H1 (cell line): ENCODE data around the gene ZNF697. TPM values are rescaled to one million over a fixed set of nuclear protein-coding genes. Genes with fewer than 3 reads are reported as not detected.
A peak's percentile ranks its signal among the peaks of the same experiment; 100 is the strongest.

Experiments used
- CTCF ChIA-PET: fragments of 300-600 bp; sonication (Branson Sonifier 250); formaldehyde crosslinking; loops from one replicate; lab custom pipeline; 2021; ENCODE audit not compliant: partially characterized antibody; lab: Charles Lee
- POLR2A ChIA-PET: fragments of 300-600 bp; sonication (Branson Sonifier 250); formaldehyde crosslinking; loops from one replicate; lab custom pipeline; 2021; ENCODE audit warnings: inconsistent platforms; ENCODE audit not compliant: partially characterized antibody; lab: Charles Lee
- DNase-seq, 2 experiments: peaks; one replicate each; pipeline versions ENCODE4 v3.0.0 to v3.0.0-alpha.2; 2010 to 2022; ENCODE audit warnings: low spot score in 2 of 2, low read depth in 1 of 2, mixed read lengths in 1 of 2
- FAIRE-seq: peaks from 2 replicates; lab custom pipeline; 2011; peaks lifted over from hg19 to GRCh38; lab: Jason Lieb, UNC
- H2AFZ ChIP-seq: 2 replicates; pipeline ENCODE4 v1.8.1; 2012; ENCODE audit warnings: low read length, inconsistent platforms
- H2AK5ac ChIP-seq: 2 replicates; pipeline ENCODE4 v1.6.1; 2013; ENCODE audit warnings: low read depth, low read length
- H2BK120ac ChIP-seq: replicated peaks from 2 replicates; pipeline ENCODE3; 2013; ENCODE audit warnings: low read depth, low read length, inconsistent platforms
- H2BK12ac ChIP-seq: 2 replicates; pipeline ENCODE4 v1.6.1; 2013; ENCODE audit warnings: low read depth, low read length
- H2BK15ac ChIP-seq: 2 replicates; pipeline ENCODE4 v1.6.1; 2013; ENCODE audit warnings: low read length
- H2BK20ac ChIP-seq: 2 replicates; pipeline ENCODE4 v1.6.1; 2013; ENCODE audit warnings: low read length
- H2BK5ac ChIP-seq: 2 replicates; pipeline ENCODE4 v1.6.1; 2013; ENCODE audit warnings: low read depth, low read length
- H3K14ac ChIP-seq: 2 replicates; pipeline ENCODE4 v1.6.1; 2013; ENCODE audit warnings: inconsistent platforms; ENCODE audit not compliant: insufficient read length
- H3K18ac ChIP-seq: 2 replicates; pipeline ENCODE4 v1.6.1; 2013; ENCODE audit warnings: low read length; ENCODE audit errors: extremely low read depth
- H3K23ac ChIP-seq: 2 replicates; pipeline ENCODE4 v1.6.1; 2013; ENCODE audit warnings: inconsistent platforms; ENCODE audit not compliant: insufficient read length
- H3K23me2 ChIP-seq: 2 replicates; pipeline ENCODE4 v1.6.1; 2013; ENCODE audit warnings: low read depth, low read length
- H3K27ac ChIP-seq: 2 replicates; pipeline ENCODE4 v1.6.1; 2011; ENCODE audit warnings: low read depth, low read length, inconsistent platforms
- H3K27me3 ChIP-seq, 4 experiments: replicated peaks in 1 of 4; 1 replicate in 1 of 4; 2 replicates in 3 of 4; pipeline versions ENCODE4 v1.6.1 to v1.8.1; 2011 to 2013; ENCODE audit warnings: low read length in 3 of 4, mild to moderate bottlenecking in 3 of 4, inconsistent platforms in 2 of 4, mixed read lengths in 2 of 4, moderate library complexity in 1 of 4; ENCODE audit not compliant: control insufficient read depth in 3 of 4, insufficient read depth in 3 of 4; ENCODE audit errors: extremely low read depth in 1 of 4
- H3K36me3 ChIP-seq, 4 experiments: 2 replicates each; pipeline versions ENCODE4 v1.6.1 to v1.8.1; 2011 to 2013; ENCODE audit warnings: mild to moderate bottlenecking in 4 of 4, low read length in 3 of 4, moderate library complexity in 2 of 4, control low read depth in 1 of 4, inconsistent platforms in 1 of 4; ENCODE audit not compliant: insufficient read depth in 4 of 4, control insufficient read depth in 2 of 4
- H3K4ac ChIP-seq: replicated peaks from 2 replicates; pipeline ENCODE3; 2013; ENCODE audit warnings: low read length, low read depth, mixed read lengths, inconsistent platforms; ENCODE audit not compliant: insufficient read length
- H3K4me1 ChIP-seq, 4 experiments: replicated peaks in 1 of 4; 1 replicate in 1 of 4; 2 replicates in 3 of 4; pipeline versions ENCODE4 v1.6.1 to v1.8.1; 2011 to 2013; ENCODE audit warnings: low read length in 3 of 4, inconsistent platforms in 2 of 4, mixed read lengths in 1 of 4; ENCODE audit not compliant: insufficient read depth in 4 of 4, control insufficient read depth in 3 of 4
- H3K4me2 ChIP-seq, 2 experiments: 2 replicates each; pipeline versions ENCODE4 v1.6.1 to v1.8.1; 2011 to 2013; ENCODE audit warnings: low read depth in 2 of 2, low read length in 2 of 2, control low read depth in 1 of 2, inconsistent platforms in 1 of 2, mild to moderate bottlenecking in 1 of 2; ENCODE audit not compliant: insufficient read depth in 1 of 2
- H3K4me3 ChIP-seq, 4 experiments: fragments of 200-600, 300-600 bp in 1 of 4; sonication (generic), shearing (Covaris generic), sonication (Bioruptor Twin) in 1 of 4; 2 replicates each; pipeline versions ENCODE4 v1.5.1 to v1.8.1; 2011 to 2016; ENCODE audit warnings: low read length in 4 of 4, low read depth in 3 of 4, control low read depth in 2 of 4, inconsistent platforms in 2 of 4, mild to moderate bottlenecking in 2 of 4, mixed read lengths in 1 of 4, moderate library complexity in 1 of 4; ENCODE audit not compliant: insufficient read depth in 2 of 4; ENCODE audit errors: extremely low read depth in 1 of 4
- H3K56ac ChIP-seq: replicated peaks from 2 replicates; pipeline ENCODE3; 2013; ENCODE audit warnings: low read depth, mild to moderate bottlenecking, mixed read lengths, low read length, inconsistent platforms; ENCODE audit not compliant: insufficient read length
- H3K79me1 ChIP-seq: 2 replicates; pipeline ENCODE4 v1.6.1; 2013; ENCODE audit warnings: low read depth, low read length, control low read depth
- H3K79me2 ChIP-seq, 2 experiments: 2 replicates each; pipeline versions ENCODE4 v1.6.1 to v1.8.1; 2012 to 2013; ENCODE audit warnings: low read length in 2 of 2, mild to moderate bottlenecking in 2 of 2, inconsistent platforms in 1 of 2; ENCODE audit not compliant: insufficient read depth in 2 of 2, control insufficient read depth in 1 of 2
- H3K9ac ChIP-seq, 4 experiments: replicated peaks in 1 of 4; 1 replicate in 1 of 4; 2 replicates in 3 of 4; pipeline versions ENCODE4 v1.6.1 to v1.8.1; 2011 to 2013; ENCODE audit warnings: low read depth in 3 of 4, low read length in 3 of 4, control low read depth in 2 of 4, mild to moderate bottlenecking in 2 of 4, moderate library complexity in 2 of 4, inconsistent platforms in 1 of 4; ENCODE audit errors: extremely low read depth in 1 of 4
- H3K9me3 ChIP-seq, 2 experiments: 2 replicates each; pipeline versions ENCODE4 v1.6.1 to v1.8.1; 2012 to 2013; ENCODE audit warnings: mild to moderate bottlenecking in 2 of 2, moderate library complexity in 2 of 2, control low read depth in 1 of 2, inconsistent platforms in 1 of 2, low read depth in 1 of 2, low read length in 1 of 2, mixed read lengths in 1 of 2; ENCODE audit not compliant: insufficient read depth in 2 of 2
- H4K20me1 ChIP-seq, 2 experiments: replicated peaks in 1 of 2; 2 replicates each; pipeline versions ENCODE3 to v1.8.1; 2011 to 2013; ENCODE audit warnings: inconsistent platforms in 2 of 2, low read length in 2 of 2, mild to moderate bottlenecking in 1 of 2; ENCODE audit not compliant: insufficient read depth in 2 of 2, control insufficient read depth in 1 of 2
- H4K5ac ChIP-seq: 2 replicates; pipeline ENCODE4 v1.6.1; 2013; ENCODE audit warnings: low read length, low read depth, mixed read lengths, inconsistent platforms; ENCODE audit not compliant: insufficient read length
- H4K8ac ChIP-seq: 2 replicates; pipeline ENCODE4 v1.8.0; 2013; ENCODE audit warnings: mild to moderate bottlenecking, moderate library complexity, low read length, inconsistent platforms; ENCODE audit not compliant: insufficient read depth; ENCODE audit errors: extremely low read depth
- H4K91ac ChIP-seq: replicated peaks from 2 replicates; pipeline ENCODE3; 2013; ENCODE audit warnings: low read length, mixed read lengths, inconsistent platforms; ENCODE audit not compliant: insufficient read length
- BCL11A ChIP-seq, 2 experiments: IDR thresholded peaks; one replicate each; pipeline ENCODE4 v1.6.1; 2011; ENCODE audit warnings: low read depth in 2 of 2, low read length in 2 of 2, mild to moderate bottlenecking in 2 of 2
- CHD1 ChIP-seq: IDR thresholded peaks from 2 replicates; pipeline ENCODE4 v1.6.1; 2012; ENCODE audit warnings: low read depth, low read length, improper control_type of control experiment
- CHD2 ChIP-seq: IDR thresholded peaks from 2 replicates; pipeline ENCODE4 v1.6.1; 2012; ENCODE audit warnings: low read length, improper control_type of control experiment
- PHF8 ChIP-seq: fragments of 200-600 bp; sonication (generic); conservative IDR thresholded peaks from 2 replicates; pipeline ENCODE4 v1.7.1; 2012; ENCODE audit warnings: low read depth, mild to moderate bottlenecking, inconsistent platforms, low read length, moderate library complexity
- WGBS, 2 experiments: shearing (Covaris generic) in 1 of 2; methylation state at CpG; one replicate each; pipeline versions ENCODE4 v1.1.6 to v1.1.7; 2013 to 2015; ENCODE audit warnings: low lambda C conversion rate in 2 of 2, mixed read lengths in 2 of 2, inconsistent platforms in 1 of 2, low coverage in 1 of 2, missing lambda C conversion rate in 1 of 2; ENCODE audit not compliant: insufficient replicate concordance in 2 of 2, insufficient coverage in 1 of 2, insufficient read length in 1 of 2; ENCODE audit errors: extremely low coverage in 1 of 2, missing lambda C conversion rate in 1 of 2; 5-methylcytosine and 5-hydroxymethylcytosine counted together
- polyA plus RNA-seq, 7 experiments: library from polyadenylated mRNA; depleted of rRNA in 3 of 7; stranded (reverse) in 5 of 7; unstranded in 2 of 7; fragments of >200 nt in 5 of 7; fragments of 200-250 nt in 2 of 7; gene quantifications; 1 replicate in 5 of 7; 2 replicates in 1 of 7; 4 replicates in 1 of 7; pipeline versions ENCODE4 v1.2.1 to v1.2.3, GENCODE V29; 2011 to 2013; ENCODE audit warnings: missing spikeins in 2 of 7, mixed read lengths in 2 of 7
- total RNA-seq: library from RNA; stranded (reverse); fragmentation: NEBNext Ultra II Directional; extraction: Animal tissue kit (Norgen Biotek cat#: 25700); gene quantifications from 2 replicates; pipeline ENCODE4 v1.2.1, GENCODE V29; 2021

Gene ZNF697
- total and polyA plus RNA-seq, 2 of the 8 experiments (the other 6 are each of a cell fraction or from before 2014, with no cell fraction given): 5.6 to 18.3 TPM

DNA sequence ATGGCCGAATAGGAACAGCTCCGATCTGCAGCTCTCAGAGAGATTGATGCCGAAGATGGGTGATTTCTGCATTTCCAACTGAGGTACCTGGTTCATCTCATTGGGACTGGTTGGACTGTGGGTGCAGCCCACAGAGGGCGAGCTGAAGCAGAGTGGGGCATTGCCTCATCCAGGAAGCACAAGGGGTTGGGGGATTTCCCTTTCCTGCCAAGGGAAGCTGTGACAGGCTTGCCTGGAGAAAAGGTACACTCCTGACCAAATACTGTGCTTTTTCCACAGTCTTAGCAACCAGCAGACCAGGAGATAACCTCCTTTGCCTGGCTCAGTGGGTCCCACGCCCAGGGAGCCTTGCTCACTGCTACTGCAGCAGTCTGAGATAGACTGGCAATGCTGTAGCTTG, 74.2 kb downstream of the ZNF697 start:
- no peak overlapping the region for H3K14ac ChIP-seq
- no peaks in the 10 kb centered on the region; a peak in 1 of 7 replicates for H3K27me3 ChIP-seq
- no peak overlapping the region for H4K5ac ChIP-seq
- no peaks in the 10 kb centered on the region for H3K36me3 ChIP-seq
- no peak overlapping the region for H2BK120ac ChIP-seq
- WGBS, 2 experiments: 93% methylated on average over 5 of the region's 5 CpGs; no CpG with 5 or more reads in 1 of the 2 experiments
- no peaks in the 10 kb centered on the region for H4K20me1 ChIP-seq
- peak overlapping the region; percentile 69; the same call in 1 of the 2 replicates for H4K8ac ChIP-seq
- DNase-seq: no peak
- no peak overlapping the region for H3K4ac ChIP-seq
- POLR2A ChIA-PET: no interaction called here
- H2BK20ac ChIP-seq: no peak overlapping the region
- no peak overlapping the region for H2BK12ac ChIP-seq
- no peaks in the 10 kb centered on the region; the same call in 1 of the 2 replicates for H3K79me1 ChIP-seq
- no peaks in the 10 kb centered on the region for H3K79me2 ChIP-seq
- H3K9me3 ChIP-seq: no peaks in the 10 kb centered on the region
- CTCF ChIA-PET: interaction anchor here (0.6 to 1.9 kb wide), 11 partner anchors 9 to 1269 kb away, joined by 3 to 10 read pairs (median 3); no protein-coding TSS in a partner anchor
- peak overlapping the region; percentile 86; the same call in 1 of the 2 replicates for H2AFZ ChIP-seq
- no peak overlapping the region for H3K56ac ChIP-seq
- no peak overlapping the region for H3K9ac ChIP-seq
- H4K91ac ChIP-seq: no peak overlapping the region
- no peak overlapping the region for H3K23ac ChIP-seq
- no peak overlapping the region for H3K4me2 ChIP-seq
- no peak overlapping the region for H3K4me3 ChIP-seq
- no peak overlapping the region for H3K27ac ChIP-seq
- H3K4me1 ChIP-seq: peaks cover 0 to 3% (median 1%) of the 10 kb centered on the region in 4 experiments; a peak in 2 of 7 replicates
- no peak overlapping the region for H2BK15ac ChIP-seq
- H3K23me2 ChIP-seq: no peaks in the 10 kb centered on the region
- no peak overlapping the region for H2BK5ac ChIP-seq
- no peak overlapping the region for H2AK5ac ChIP-seq
- no peak overlapping the region; the same call in 1 of the 2 replicates for H3K18ac ChIP-seq
- no peak for FAIRE-seq
- TF ChIP-seq BCL11A (IDR thresholded peaks at IDR 0.05; ENCODE audit: low read depth in 2 of 2, low read length in 2 of 2): no peak
- no peak for TF ChIP-seq CHD2
- no peak for TF ChIP-seq CHD1
- no peak for TF ChIP-seq PHF8
